DMS 273 (cell line): ENCODE results near the gene AUNIP.

ENCODE experiments used
- DNase-seq: peaks from one replicate; lab custom pipeline; 2025; ENCODE audit not compliant: unreplicated experiment; lab: John Stamatoyannopoulos, UW

AUNIP gene

GRCh38 chr1:25811384-25812082 is 47.7 kb downstream of the AUNIP start:
- no peak for DNase-seq

DNA sequence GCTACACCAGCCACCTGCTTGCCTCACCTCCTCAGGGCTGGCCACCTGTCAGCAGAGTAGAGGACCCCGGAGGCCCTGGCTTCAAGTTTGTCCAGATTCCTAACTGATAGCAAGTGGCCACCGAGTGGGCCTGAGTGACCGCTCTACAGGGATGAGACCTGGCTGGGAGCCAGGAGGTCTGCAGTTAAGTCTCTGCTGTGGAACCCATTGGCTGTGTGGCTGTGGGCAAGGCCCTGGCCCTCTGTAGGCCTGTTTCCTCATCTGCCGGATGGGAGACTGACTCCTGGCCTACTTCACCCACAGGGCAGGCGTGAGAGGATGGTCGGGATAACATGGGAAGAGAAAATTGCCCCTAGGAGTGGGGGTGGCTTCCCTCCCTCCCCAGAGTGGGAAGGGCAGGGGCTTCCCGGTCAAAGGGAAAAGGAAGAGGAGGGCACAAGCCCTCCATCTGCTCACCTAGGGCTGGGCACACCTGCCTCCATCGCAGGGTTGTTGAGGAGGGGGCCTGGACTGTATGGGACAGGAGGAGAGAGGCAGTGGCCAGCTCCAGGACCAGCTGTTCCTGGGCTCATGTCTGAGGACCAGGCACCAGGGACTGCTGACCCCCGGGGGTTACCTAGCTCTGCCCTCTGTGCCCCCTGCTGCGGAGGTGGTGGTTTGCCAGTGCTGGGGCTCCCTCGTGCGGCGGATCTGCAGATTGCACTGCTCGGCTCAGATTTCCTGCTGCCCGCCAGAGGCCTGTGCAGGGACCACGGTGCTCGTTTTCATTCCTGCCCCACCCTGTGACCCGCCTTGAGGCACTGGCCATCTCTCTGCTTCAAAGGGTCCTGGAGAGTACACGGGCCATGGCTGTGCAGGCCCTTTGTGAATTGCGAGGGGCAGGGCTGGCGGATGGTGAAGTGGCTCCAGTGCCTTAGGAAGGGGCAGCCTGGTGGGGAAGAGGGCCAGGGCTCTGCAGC is 48.6 kb downstream of the AUNIP start:
- peak; percentile 80 for DNase-seq

GRCh38 chr1:25809929-25810328 is 49.3 kb downstream of the AUNIP start:
- peak; percentile 50 for DNase-seq

- no peak for DNase-seq
These were observed 49.9 kb downstream of the AUNIP start for GRCh38 chr1:25809283-25809926.

DNA sequence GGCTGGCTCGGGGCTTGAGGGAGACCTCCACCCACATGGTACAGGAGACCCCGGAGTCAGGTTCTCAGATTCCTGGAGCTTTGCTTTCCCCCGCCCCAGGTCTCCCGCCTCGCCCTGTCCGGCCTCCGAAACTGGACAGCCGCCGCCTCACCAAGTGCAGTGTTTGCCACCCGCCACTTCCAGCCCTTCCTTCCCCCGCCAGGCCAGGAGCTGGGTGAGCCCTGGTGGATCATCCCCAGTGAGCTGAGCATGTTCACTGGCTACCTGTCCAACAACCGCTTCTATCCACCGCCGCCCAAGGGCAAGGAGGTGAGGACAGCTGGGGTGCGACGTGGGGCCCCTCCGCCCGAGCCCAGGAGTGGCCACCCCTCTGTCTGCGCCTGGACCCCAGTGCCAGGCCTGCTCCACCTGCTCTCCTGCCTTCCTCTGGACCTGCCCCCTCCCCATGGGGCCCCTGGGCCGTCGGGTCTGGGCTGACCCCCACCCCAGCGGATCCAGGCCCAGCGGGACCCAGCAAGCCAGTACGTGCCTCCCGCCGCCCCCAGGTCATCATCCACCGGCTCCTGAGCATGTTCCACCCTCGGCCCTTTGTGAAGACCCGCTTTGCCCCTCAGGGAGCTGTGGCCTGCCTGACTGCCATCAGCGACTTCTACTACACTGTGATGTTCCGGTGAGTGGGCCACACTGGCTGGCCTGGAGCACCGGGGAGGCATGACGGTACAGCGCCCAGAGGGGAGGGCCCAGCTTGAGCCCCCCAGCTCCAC is 50.6 kb downstream of the AUNIP start:
- no peak for DNase-seq

DNA sequence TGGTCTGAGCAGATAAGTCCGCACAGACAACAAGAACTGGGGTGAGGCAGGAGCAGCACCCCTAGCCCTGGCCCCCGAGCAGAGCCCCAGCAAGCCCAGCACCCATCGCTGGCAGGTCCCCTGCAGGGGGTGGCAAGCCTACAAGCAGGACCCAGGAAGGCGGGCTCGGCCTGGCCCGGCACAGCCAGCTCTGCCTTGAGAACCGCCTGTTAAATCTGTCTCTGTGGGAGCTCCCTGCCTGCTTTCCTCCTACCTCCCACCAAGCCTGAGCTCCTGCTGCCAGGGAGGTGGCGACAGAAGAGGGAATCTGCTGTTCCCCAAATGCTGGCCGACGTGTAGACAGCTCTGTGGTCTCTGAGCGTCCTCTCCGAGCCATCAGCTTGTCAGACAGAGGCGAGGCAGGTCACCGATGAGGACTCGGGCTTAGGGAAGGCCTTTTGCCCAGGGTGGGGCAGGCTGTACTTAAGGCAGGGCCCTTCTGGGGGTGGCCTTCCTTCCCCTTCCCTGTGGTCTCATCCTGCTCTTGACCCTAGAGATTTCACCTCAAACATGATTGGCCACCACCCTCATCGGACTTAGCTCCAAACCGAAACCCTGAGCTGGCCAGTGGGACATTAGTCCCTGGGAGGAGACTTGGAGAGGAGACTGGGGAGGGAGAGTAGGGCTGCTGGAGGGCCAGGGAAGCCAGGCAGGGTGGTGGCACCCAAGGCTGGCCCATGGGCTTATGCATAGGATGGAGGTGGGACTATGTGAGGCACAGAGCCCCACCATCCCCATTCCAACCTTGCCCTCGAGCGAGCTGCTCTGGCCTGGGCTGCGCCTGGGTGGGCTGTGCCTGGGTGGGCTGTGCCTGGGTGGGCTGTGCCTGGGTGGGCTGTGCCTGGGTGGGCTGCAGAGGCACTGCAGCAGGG is 51.5 kb downstream of the AUNIP start:
- DNase-seq = no peak

- DNase-seq = peak; percentile 33
These were observed 52.8 kb downstream of the AUNIP start for GRCh38 chr1:25806418-25806817.

GRCh38 chr1:25805863-25806225 is 53.4 kb downstream of the AUNIP start:
- DNase-seq = peak; percentile 42

GRCh38 chr1:25804964-25805862 is 54.0 kb downstream of the AUNIP start:
- DNase-seq = no peak

DNA sequence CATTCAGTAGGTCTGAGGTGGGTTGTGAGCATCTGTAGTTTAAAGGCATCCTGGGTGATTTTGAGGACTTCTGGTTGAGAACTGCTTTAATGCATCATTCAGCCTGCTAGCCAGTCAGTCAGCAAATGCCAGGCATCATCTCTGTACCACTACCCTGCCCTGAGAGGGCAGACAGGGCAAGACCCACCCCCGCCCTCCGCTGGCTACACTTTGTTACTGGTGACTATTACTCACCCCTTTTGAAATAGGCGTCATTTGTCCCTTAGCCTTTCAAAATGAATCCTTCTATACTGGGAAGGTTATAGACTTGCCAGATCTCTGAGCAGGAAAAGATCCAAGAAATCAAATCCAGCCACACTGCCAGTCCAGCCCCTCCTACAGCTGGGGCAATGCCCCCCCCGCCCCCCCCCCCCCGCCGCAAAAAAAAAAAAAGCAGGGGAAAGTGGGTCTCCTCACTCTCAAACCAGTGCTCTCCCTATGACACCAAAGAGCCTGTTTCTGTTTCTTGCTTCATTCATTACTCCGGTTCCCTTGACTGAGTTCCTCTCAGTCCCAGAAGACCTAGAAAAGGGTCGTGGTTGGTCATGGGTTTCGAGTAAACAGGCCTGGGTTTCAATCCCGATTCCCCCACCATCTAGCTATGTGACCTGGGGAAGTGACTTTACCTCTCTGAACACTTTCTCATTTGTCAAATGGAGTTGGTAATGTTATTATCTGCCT is 54.9 kb downstream of the AUNIP start:
- no peak for DNase-seq

DNA sequence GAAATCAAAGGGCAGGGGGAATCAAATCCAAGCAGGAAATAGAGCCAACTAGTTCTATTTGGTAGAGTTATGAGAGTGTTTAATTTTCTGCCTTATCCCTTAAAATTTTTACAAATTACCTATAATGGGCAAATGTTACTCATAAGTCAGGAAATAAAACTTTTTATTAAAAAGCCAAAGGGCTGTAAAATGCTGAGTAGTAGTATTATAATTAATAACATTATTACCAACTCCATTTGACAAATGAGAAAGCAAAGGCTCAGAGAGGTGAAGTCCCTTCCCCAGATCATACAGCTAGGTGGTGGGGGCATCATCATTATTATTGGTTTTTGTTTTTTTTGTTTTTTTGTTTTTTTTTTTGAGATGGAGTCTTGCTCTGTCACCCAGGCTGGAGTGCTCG is 55.9 kb downstream of the AUNIP start:
- no peak for DNase-seq

DNA sequence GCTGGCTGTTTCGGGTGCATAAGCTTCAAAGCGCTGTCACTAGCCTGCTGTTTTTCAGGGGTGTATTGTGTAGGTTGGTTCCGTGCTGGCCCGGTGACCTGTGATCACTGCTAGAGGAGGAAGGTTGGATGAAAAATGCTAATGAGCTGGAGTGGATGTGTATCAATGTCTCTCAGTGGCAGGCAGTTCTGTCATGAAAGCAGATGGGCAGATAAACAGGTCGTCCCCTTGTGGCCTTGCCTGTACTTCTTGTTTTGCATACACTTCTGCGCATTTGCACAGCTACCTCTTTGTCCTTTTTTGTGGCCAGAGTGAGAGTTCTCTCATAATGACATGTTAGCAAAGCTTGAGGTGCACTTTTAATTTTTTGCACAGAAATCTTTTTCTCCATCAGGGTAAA is 56.3 kb downstream of the AUNIP start:
- DNase-seq = peak; percentile 58

DNA sequence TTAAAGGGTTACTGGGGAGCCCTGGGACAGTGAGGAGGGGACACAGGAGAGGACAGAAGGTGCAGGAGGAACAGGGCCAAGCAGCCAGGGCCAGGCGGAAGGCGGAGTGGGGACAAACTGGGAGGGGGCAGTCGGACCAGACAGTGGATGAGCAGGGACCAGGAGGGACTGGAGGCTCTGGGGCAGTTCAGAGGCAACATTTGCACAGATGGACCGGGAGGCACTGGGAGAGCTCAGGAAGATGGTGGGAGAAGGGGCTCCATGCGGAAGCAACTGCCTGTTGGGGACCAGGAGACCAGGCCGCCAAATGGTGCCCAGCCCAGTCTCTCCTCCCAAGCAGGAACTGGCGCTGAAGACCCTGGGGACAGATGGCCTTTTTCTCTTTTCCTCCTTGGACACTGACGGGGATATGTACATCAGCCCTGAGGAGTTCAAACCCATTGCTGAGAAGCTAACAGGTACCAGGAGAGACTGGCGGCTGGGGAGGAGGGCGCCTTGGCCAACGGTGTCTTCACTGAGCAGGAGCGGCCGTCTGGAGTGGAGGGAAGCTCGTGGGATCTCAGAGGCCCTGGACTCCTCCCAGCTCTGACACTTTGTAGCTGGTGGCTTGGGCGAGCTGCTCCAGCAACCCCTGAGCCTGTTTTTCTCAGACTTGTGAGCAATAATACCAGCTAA is 58.4 kb downstream of the AUNIP start:
- DNase-seq = peak; percentile 44

- peak; percentile 75 for DNase-seq
These were observed 59.1 kb downstream of the AUNIP start, which contains the start of gene SELENON for GRCh38 chr1:25799935-25800702. Gene SELENON (plus strand): TSS chr1:25800193. CDS start chr1:25800231, 38 bp downstream.

- DNase-seq = peak; percentile 57
These were observed 59.8 kb downstream of the AUNIP start for GRCh38 chr1:25799352-25799934.

DNA sequence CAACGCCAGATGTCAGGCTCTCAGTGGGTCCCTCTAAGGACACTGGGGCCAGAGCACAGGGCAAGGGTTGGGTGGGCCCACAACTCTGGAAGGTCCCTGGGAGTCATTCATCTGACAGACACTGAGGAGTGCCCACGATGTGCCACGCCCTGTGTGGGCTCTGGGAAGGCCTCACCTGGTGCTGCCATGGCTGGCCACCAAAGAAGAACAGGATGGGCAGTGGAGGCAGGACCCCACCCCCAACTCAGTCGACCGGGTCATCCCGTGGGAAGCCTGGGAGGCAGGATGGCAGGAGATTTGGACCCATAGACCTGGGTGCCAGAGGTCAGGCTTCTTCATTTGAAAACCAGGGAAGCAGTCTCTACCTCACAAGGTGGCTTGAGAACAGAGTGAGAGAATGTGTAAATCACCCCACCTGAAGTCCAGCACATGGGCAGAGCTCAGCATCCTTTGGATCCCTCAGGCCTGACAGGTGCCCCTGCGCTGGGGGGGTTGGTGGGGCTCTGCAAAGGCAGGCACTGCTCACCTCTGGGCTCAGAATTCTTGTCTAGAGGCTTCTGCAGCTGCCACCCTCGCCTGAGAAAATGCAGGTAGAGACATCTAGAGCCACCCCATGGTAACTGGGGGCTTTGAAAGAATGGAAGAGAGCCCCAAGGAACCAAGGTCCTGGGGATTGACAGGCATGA is 60.4 kb downstream of the AUNIP start:
- DNase-seq = no peak
